ENCODE measurements around the gene PTPN1. TPM values are rescaled to one million over a fixed set of nuclear protein-coding genes. Genes with fewer than 3 reads are reported as not detected.

PTPN1 gene
- total RNA-seq, 1 donor, result 28.8 TPM

GRCh38 chr20:50571466-50571865, 61.3 kb downstream of the PTPN1 start:
- no peak for DNase-seq (ENCODE audit: low read depth in 2 of 3, low spot score in 2 of 3)

- peak in 2 of 3 donors; percentile 81 to 95 for DNase-seq (ENCODE audit: low read depth in 2 of 3, low spot score in 2 of 3)
Observed at GRCh38 chr20:50572938-50573777, 63.0 kb downstream of the PTPN1 start.

GRCh38 chr20:50574108-50574507, 63.9 kb downstream of the PTPN1 start:
- DNase-seq (ENCODE audit: low read depth in 2 of 3, low spot score in 2 of 3), result no peak

GRCh38 chr20:50574586-50574985, 64.4 kb downstream of the PTPN1 start:
- no peak for DNase-seq (ENCODE audit: low read depth in 2 of 3, low spot score in 2 of 3)

GRCh38 chr20:50575865-50576720, 65.9 kb downstream of the PTPN1 start:
- DNase-seq (ENCODE audit: low read depth in 2 of 3, low spot score in 2 of 3), result peak in 2 of 3 donors; percentile 65 to 79

GRCh38 chr20:50577175-50578018, 67.2 kb downstream of the PTPN1 start:
- DNase-seq (ENCODE audit: low read depth in 2 of 3, low spot score in 2 of 3), result no peak

GRCh38 chr20:50578061-50578777, 68.0 kb downstream of the PTPN1 start:
- no peak for DNase-seq (ENCODE audit: low read depth in 2 of 3, low spot score in 2 of 3)

- no peak for DNase-seq (ENCODE audit: low read depth in 2 of 3, low spot score in 2 of 3)
Observed at GRCh38 chr20:50578778-50579165, 68.6 kb downstream of the PTPN1 start.

GRCh38 chr20:50579511-50579910, 69.3 kb downstream of the PTPN1 start:
- DNase-seq (ENCODE audit: low read depth in 2 of 3, low spot score in 2 of 3), result no peak

GRCh38 chr20:50580016-50580747, 70.0 kb downstream of the PTPN1 start:
- peak in 2 of 3 donors; percentile 41 to 47 for DNase-seq (ENCODE audit: low read depth in 2 of 3, low spot score in 2 of 3)

GRCh38 chr20:50580842-50581544, 70.8 kb downstream of the PTPN1 start:
- no peak for DNase-seq (ENCODE audit: low read depth in 2 of 3, low spot score in 2 of 3)

- DNase-seq (ENCODE audit: low read depth in 2 of 3, low spot score in 2 of 3), result no peak
Observed at GRCh38 chr20:50582092-50582491, 71.9 kb downstream of the PTPN1 start.

GRCh38 chr20:50582591-50583234, 72.5 kb downstream of the PTPN1 start:
- no peak for DNase-seq (ENCODE audit: low read depth in 2 of 3, low spot score in 2 of 3)

GRCh38 chr20:50583442-50584150, 73.4 kb downstream of the PTPN1 start:
- DNase-seq (ENCODE audit: low read depth in 2 of 3, low spot score in 2 of 3), result no peak

GRCh38 chr20:50584687-50585086, 74.5 kb downstream of the PTPN1 start:
- DNase-seq (ENCODE audit: low read depth in 2 of 3, low spot score in 2 of 3), result no peak

- DNase-seq (ENCODE audit: low read depth in 2 of 3, low spot score in 2 of 3), result no peak
Observed at GRCh38 chr20:50585214-50585613, 75.0 kb downstream of the PTPN1 start.

- DNase-seq (ENCODE audit: low read depth in 2 of 3, low spot score in 2 of 3), result no peak
Observed at GRCh38 chr20:50585678-50586077, 75.5 kb downstream of the PTPN1 start.
